ENCODE measurements around the gene ZSCAN4. TPM values are rescaled to one million over a fixed set of nuclear protein-coding genes. Genes with fewer than 3 reads are reported as not detected.

The ZSCAN4 gene
- total and polyA plus RNA-seq, 2 experiments from 2014 or later = not detected

DNA sequence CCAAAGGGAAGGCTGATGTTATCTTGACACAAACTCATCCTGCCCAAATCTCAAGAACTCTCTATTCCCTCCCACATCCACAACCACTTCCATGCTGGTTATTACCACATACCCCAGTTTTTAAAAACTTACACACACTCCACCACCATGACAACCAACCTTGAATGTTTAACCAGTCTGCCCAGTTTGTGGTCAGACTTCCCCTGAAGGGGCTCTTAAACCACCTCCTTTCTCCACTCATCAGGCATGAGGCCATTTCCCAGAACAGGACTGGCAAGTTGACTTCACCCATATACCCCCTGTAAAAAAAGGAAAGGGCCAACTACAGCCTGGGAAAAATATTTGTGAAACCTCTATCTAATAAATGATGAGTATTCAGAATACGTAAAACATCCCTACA lies 12.4 kb upstream of the ZSCAN4 start:
- 90% methylated on average over 1 of the region's 1 CpG for WGBS (ENCODE audit: low lambda C conversion rate, missing lambda C conversion rate)
- Histone ChIP-seq H3K4me3 (no peak overlapping the region), H3K36me3 (replicated peaks; ENCODE audit: insufficient read depth, low read depth) (no peaks in the 10 kb centered on the region), H4K20me1 (ENCODE audit: insufficient read depth, poor library complexity, severe bottlenecking) (no peaks in the 10 kb centered on the region), H2AFZ (no peak overlapping the region), H3K4me1 (ENCODE audit: insufficient read depth) (peaks cover 4% of the 10 kb centered on the region), H3K27me3 (peaks cover 7% of the 10 kb centered on the region), H3K4me2 (no peak overlapping the region), H3K9me2 (replicated peaks; ENCODE audit: insufficient read depth) (no peaks in the 10 kb centered on the region), H3K79me2 (no peaks in the 10 kb centered on the region), H3K9me3 (ENCODE audit: low read depth) (no peaks in the 10 kb centered on the region), H3K27ac (no peak overlapping the region)
- TF ChIP-seq EZH2phosphoT487 (IDR thresholded peaks at IDR 0.05; ENCODE audit: low read depth, severe bottlenecking, unreplicated experiment) (no peak), EZH2 (IDR thresholded peaks at IDR 0.05; ENCODE audit: borderline replicate concordance) (no peak)
- TF ChIP-seq, protein P1, sequence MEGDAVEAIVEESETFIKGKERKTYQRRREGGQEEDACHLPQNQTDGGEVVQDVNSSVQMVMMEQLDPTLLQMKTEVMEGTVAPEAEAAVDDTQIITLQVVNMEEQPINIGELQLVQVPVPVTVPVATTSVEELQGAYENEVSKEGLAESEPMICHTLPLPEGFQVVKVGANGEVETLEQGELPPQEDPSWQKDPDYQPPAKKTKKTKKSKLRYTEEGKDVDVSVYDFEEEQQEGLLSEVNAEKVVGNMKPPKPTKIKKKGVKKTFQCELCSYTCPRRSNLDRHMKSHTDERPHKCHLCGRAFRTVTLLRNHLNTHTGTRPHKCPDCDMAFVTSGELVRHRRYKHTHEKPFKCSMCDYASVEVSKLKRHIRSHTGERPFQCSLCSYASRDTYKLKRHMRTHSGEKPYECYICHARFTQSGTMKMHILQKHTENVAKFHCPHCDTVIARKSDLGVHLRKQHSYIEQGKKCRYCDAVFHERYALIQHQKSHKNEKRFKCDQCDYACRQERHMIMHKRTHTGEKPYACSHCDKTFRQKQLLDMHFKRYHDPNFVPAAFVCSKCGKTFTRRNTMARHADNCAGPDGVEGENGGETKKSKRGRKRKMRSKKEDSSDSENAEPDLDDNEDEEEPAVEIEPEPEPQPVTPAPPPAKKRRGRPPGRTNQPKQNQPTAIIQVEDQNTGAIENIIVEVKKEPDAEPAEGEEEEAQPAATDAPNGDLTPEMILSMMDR (IDR thresholded peaks at IDR 0.05; ENCODE audit: poor library complexity) = no peak
- no peak for DNase-seq (ENCODE audit: low spot score)

DNA sequence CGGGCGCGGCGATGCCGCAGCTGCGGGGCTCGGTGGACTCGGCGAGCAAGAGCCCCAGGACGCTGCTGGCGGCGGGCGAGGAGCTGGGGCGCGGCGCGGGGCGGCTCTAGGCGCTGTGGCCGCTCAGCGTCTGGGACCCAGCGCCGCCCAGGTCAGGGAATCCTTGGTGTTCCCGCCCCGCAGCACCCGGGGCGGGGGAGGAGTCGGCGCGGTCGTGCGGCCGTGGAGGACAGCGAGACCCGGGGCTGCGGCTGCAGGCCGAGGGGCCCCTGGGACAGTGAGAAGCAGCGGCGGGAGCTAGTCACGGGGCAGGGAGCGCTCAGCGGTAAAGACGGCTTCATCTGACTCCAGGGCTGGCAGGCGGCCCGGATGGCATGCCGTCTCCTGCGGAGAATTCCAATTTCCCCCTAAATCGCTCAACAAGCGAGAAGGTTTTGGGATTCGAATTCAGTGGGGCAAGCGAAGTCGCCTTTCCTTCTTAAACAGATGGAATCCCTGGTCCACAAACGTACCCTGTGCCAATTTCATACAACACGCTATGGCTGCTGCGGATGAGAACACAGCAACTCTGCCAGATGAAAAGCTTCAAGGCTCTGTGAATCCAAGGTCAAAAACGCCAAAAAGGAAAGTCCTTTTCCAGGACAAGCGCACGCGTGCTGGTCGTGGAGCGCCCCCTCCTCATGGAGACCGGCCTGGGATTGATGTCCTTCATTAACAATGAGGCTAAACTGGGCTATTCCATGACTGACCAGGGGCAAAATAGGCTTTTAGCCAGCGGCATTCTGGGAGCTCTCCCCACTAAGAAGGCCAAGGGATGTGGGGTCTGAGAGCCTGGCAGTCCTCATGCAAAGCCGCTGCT lies 4.2 kb upstream of the ZSCAN4 start:
- peak; percentile 78 for DNase-seq (ENCODE audit: low spot score)
- no peak for TF ChIP-seq EZH2phosphoT487 (IDR thresholded peaks at IDR 0.05; ENCODE audit: low read depth, severe bottlenecking, unreplicated experiment)
- TF ChIP-seq EZH2 (IDR thresholded peaks at IDR 0.05; ENCODE audit: borderline replicate concordance) = no peak
- TF ChIP-seq, protein P1 (IDR thresholded peaks at IDR 0.05; ENCODE audit: poor library complexity) = no peak
- H4K20me1 ChIP-seq (ENCODE audit: insufficient read depth, poor library complexity, severe bottlenecking) = no peaks in the 10 kb centered on the region
- peak overlapping the region; percentile 74 for H2AFZ ChIP-seq
- H3K9me2 ChIP-seq (replicated peaks; ENCODE audit: insufficient read depth) = no peaks in the 10 kb centered on the region
- no peaks in the 10 kb centered on the region for H3K4me1 ChIP-seq (ENCODE audit: insufficient read depth)
- peak overlapping the region; percentile 69 for H3K27ac ChIP-seq
- no peaks in the 10 kb centered on the region for H3K79me2 ChIP-seq
- WGBS (ENCODE audit: low lambda C conversion rate, missing lambda C conversion rate) = 5% methylated on average over 28 of the region's 64 CpGs
- H3K4me3 ChIP-seq = peak overlapping the region; percentile 52
- no peaks in the 10 kb centered on the region for H3K9me3 ChIP-seq (ENCODE audit: low read depth)
- no peaks in the 10 kb centered on the region for H3K36me3 ChIP-seq (replicated peaks; ENCODE audit: insufficient read depth, low read depth)
- H3K27me3 ChIP-seq = peaks cover 7% of the 10 kb centered on the region
- peak overlapping the region; percentile 82 for H3K4me2 ChIP-seq

DNA sequence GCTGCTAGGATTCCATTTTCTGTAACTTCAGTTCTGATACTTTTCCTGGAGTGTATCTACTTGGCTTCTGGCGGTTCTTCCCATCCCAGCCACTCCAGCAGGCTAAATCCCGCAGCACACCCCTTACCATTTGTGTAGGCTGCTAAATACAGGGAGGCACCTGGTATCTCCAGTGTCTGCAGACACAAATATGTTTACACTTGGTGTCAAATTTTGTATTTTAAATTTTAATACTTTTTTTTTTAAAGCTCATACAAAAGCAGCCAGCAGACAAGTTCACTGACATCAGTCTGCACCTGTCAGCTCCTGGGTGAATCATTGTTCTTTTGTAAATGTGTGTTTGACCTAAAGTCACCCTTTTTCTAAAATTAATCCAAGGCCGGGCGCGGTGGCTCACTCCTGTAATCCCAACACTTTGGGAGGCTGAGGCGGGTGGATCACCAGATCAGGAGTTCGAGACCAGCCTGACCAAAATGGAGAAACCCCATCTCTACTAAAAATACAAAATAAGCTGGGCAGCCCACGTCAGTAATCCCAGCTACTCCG lies 3.4 kb upstream of the ZSCAN4 start:
- 85% methylated on average over 9 of the region's 9 CpGs for WGBS (ENCODE audit: low lambda C conversion rate, missing lambda C conversion rate)
- no peaks in the 10 kb centered on the region for H3K36me3 ChIP-seq (replicated peaks; ENCODE audit: insufficient read depth, low read depth)
- H3K4me3 ChIP-seq = no peak overlapping the region
- peak overlapping the region; percentile 74 for H2AFZ ChIP-seq
- H3K79me2 ChIP-seq = no peaks in the 10 kb centered on the region
- H3K4me2 ChIP-seq = no peak overlapping the region
- H4K20me1 ChIP-seq (ENCODE audit: insufficient read depth, poor library complexity, severe bottlenecking) = no peaks in the 10 kb centered on the region
- TF ChIP-seq EZH2phosphoT487 (IDR thresholded peaks at IDR 0.05; ENCODE audit: low read depth, severe bottlenecking, unreplicated experiment) (no peak), EZH2 (IDR thresholded peaks at IDR 0.05; ENCODE audit: borderline replicate concordance) (no peak)
- TF ChIP-seq, protein P1 (IDR thresholded peaks at IDR 0.05; ENCODE audit: poor library complexity) = no peak
- H3K27ac ChIP-seq = peak overlapping the region; percentile 69
- H3K4me1 ChIP-seq (ENCODE audit: insufficient read depth) = no peaks in the 10 kb centered on the region
- DNase-seq (ENCODE audit: low spot score) = no peak
- H3K27me3 ChIP-seq = no peaks in the 10 kb centered on the region
- no peaks in the 10 kb centered on the region for H3K9me2 ChIP-seq (replicated peaks; ENCODE audit: insufficient read depth)
- H3K9me3 ChIP-seq (ENCODE audit: low read depth) = no peaks in the 10 kb centered on the region
